Fibroblast of peridontal ligament (primary cell): ENCODE results near the gene C2orf49.

Source experiments
- DNase-seq: peaks from one replicate; pipeline ENCODE4 v3.0.0-alpha.2; 2010; ENCODE audit errors: extremely low read depth

The C2orf49 gene

GRCh38 chr2:105383432-105384166, 46.3 kb downstream of the C2orf49 start:
- DNase-seq, result no peak

GRCh38 chr2:105384216-105384615, 46.9 kb downstream of the C2orf49 start:
- no peak for DNase-seq

- DNase-seq, result no peak
Observed at GRCh38 chr2:105384861-105385260, 47.5 kb downstream of the C2orf49 start.

- no peak for DNase-seq
Observed at GRCh38 chr2:105385731-105386540, 48.6 kb downstream of the C2orf49 start.

GRCh38 chr2:105387225-105387624, 49.9 kb downstream of the C2orf49 start:
- no peak for DNase-seq

GRCh38 chr2:105388971-105389381, 51.6 kb downstream of the C2orf49 start:
- DNase-seq, result peak; percentile 99

GRCh38 chr2:105390454-105390853, 53.1 kb downstream of the C2orf49 start:
- DNase-seq, result no peak

- DNase-seq, result no peak
Observed at GRCh38 chr2:105391058-105391627, 53.8 kb downstream of the C2orf49 start.

GRCh38 chr2:105391763-105392662, 54.7 kb downstream of the C2orf49 start:
- no peak for DNase-seq

GRCh38 chr2:105393373-105394055, 56.2 kb downstream of the C2orf49 start:
- peak; percentile 83 for DNase-seq

GRCh38 chr2:105394951-105395611, 57.7 kb downstream of the C2orf49 start:
- peak; percentile 63 for DNase-seq

GRCh38 chr2:105395691-105396090, 58.4 kb downstream of the C2orf49 start:
- DNase-seq, result no peak

- peak; percentile 93 for DNase-seq
Observed at GRCh38 chr2:105396254-105397024, 59.1 kb downstream of the C2orf49 start.

GRCh38 chr2:105397025-105397722, 59.8 kb downstream of the C2orf49 start:
- no peak for DNase-seq

- peak; percentile 63 for DNase-seq
Observed at GRCh38 chr2:105397953-105398335, 60.6 kb downstream of the C2orf49 start.

- DNase-seq, result peak; percentile 80
Observed at GRCh38 chr2:105398336-105399206, 61.2 kb downstream of the C2orf49 start, which contains the start of gene FHL2. Gene FHL2, minus strand, starts transcription at chr2:105399051. Its CDS starts 12,535 bp downstream, at chr2:105386516.
